Measurements from ENCODE around the gene MYO7A. TPM values are rescaled to one million over a fixed set of nuclear protein-coding genes. Genes with fewer than 3 reads are reported as not detected.

Gene MYO7A
- total RNA-seq, 1 donor, result under 0.01 TPM

- Histone ChIP-seq H3K4me1 (ENCODE audit: insufficient read depth, low read length) (no peaks in the 10 kb centered on the region), H3K4me2 (ENCODE audit: insufficient read depth, low read length) (no peak overlapping the region), H3K27ac (ENCODE audit: low read depth, low read length) (no peak overlapping the region)
Observed at GRCh38 chr11:77190331-77191075, 62.5 kb downstream of the MYO7A start.

GRCh38 chr11:77191429-77191822 is 63.4 kb downstream of the MYO7A start:
- no peaks in the 10 kb centered on the region for H4K20me1 ChIP-seq (ENCODE audit: insufficient read depth, low read length)
- H3K4me3 ChIP-seq (ENCODE audit: insufficient read depth, low read length), result peak overlapping the region; percentile 56
- no peaks in the 10 kb centered on the region for H3K79me2 ChIP-seq (ENCODE audit: insufficient read depth, low read length)
- H3K4me2 ChIP-seq (ENCODE audit: insufficient read depth, low read length), result peak overlapping the region; percentile 79
- no peaks in the 10 kb centered on the region for H3K9me3 ChIP-seq (ENCODE audit: low read depth, low read length)
- H2AFZ ChIP-seq (ENCODE audit: low read length), result peak overlapping the region; percentile 89
- H3K27me3 ChIP-seq (ENCODE audit: insufficient read depth, low read length), result no peaks in the 10 kb centered on the region
- H3K36me3 ChIP-seq (ENCODE audit: insufficient read depth, low read length), result no peaks in the 10 kb centered on the region
- no peak for DNase-seq (ENCODE audit: insufficient read length, low spot score, missing footprints)
- no peak for TF ChIP-seq CTCF (IDR thresholded peaks at IDR 0.05; ENCODE audit: extremely low read depth, low read depth, low read length)
- H3K4me1 ChIP-seq (ENCODE audit: insufficient read depth, low read length), result no peaks in the 10 kb centered on the region
- no peak overlapping the region for H3K27ac ChIP-seq (ENCODE audit: low read depth, low read length)

More at GRCh38 chr11:77190331-77191075, 62.5 kb downstream of the MYO7A start:
- no peak for TF ChIP-seq CTCF (IDR thresholded peaks at IDR 0.05; ENCODE audit: extremely low read depth, low read depth, low read length)
- Histone ChIP-seq H3K4me3 (ENCODE audit: insufficient read depth, low read length) (no peak overlapping the region), H3K9me3 (ENCODE audit: low read depth, low read length) (no peaks in the 10 kb centered on the region), H3K79me2 (ENCODE audit: insufficient read depth, low read length) (no peaks in the 10 kb centered on the region), H3K36me3 (ENCODE audit: insufficient read depth, low read length) (no peaks in the 10 kb centered on the region), H2AFZ (ENCODE audit: low read length) (no peak overlapping the region), H3K27me3 (ENCODE audit: insufficient read depth, low read length) (no peaks in the 10 kb centered on the region), H4K20me1 (ENCODE audit: insufficient read depth, low read length) (no peaks in the 10 kb centered on the region)
- DNase-seq (ENCODE audit: insufficient read length, low spot score, missing footprints), result no peak

- H3K4me2 ChIP-seq (ENCODE audit: insufficient read depth, low read length), result peak overlapping the region; percentile 79
- no peaks in the 10 kb centered on the region for H4K20me1 ChIP-seq (ENCODE audit: insufficient read depth, low read length)
- no peaks in the 10 kb centered on the region for H3K27me3 ChIP-seq (ENCODE audit: insufficient read depth, low read length)
- no peak overlapping the region for H3K27ac ChIP-seq (ENCODE audit: low read depth, low read length)
- TF ChIP-seq CTCF (IDR thresholded peaks at IDR 0.05; ENCODE audit: extremely low read depth, low read depth, low read length), result peak; percentile 76
- no peaks in the 10 kb centered on the region for H3K36me3 ChIP-seq (ENCODE audit: insufficient read depth, low read length)
- H3K9me3 ChIP-seq (ENCODE audit: low read depth, low read length), result no peaks in the 10 kb centered on the region
- no peaks in the 10 kb centered on the region for H3K79me2 ChIP-seq (ENCODE audit: insufficient read depth, low read length)
- peak overlapping the region; percentile 56 for H3K4me3 ChIP-seq (ENCODE audit: insufficient read depth, low read length)
- DNase-seq (ENCODE audit: insufficient read length, low spot score, missing footprints), result peak; percentile 94
- H3K4me1 ChIP-seq (ENCODE audit: insufficient read depth, low read length), result no peaks in the 10 kb centered on the region
- H2AFZ ChIP-seq (ENCODE audit: low read length), result peak overlapping the region; percentile 89
Observed at GRCh38 chr11:77191823-77192495, 63.9 kb downstream of the MYO7A start.

GRCh38 chr11:77193167-77193566 is 65.1 kb downstream of the MYO7A start:
- no peaks in the 10 kb centered on the region for H3K79me2 ChIP-seq (ENCODE audit: insufficient read depth, low read length)
- no peak for DNase-seq (ENCODE audit: insufficient read length, low spot score, missing footprints)
- no peak for TF ChIP-seq CTCF (IDR thresholded peaks at IDR 0.05; ENCODE audit: extremely low read depth, low read depth, low read length)
- H3K4me2 ChIP-seq (ENCODE audit: insufficient read depth, low read length), result no peak overlapping the region
- no peaks in the 10 kb centered on the region for H3K4me1 ChIP-seq (ENCODE audit: insufficient read depth, low read length)
- H3K4me3 ChIP-seq (ENCODE audit: insufficient read depth, low read length), result no peak overlapping the region
- no peaks in the 10 kb centered on the region for H3K36me3 ChIP-seq (ENCODE audit: insufficient read depth, low read length)
- no peaks in the 10 kb centered on the region for H3K27me3 ChIP-seq (ENCODE audit: insufficient read depth, low read length)
- no peaks in the 10 kb centered on the region for H3K9me3 ChIP-seq (ENCODE audit: low read depth, low read length)
- H4K20me1 ChIP-seq (ENCODE audit: insufficient read depth, low read length), result no peaks in the 10 kb centered on the region
- H2AFZ ChIP-seq (ENCODE audit: low read length), result no peak overlapping the region
- H3K27ac ChIP-seq (ENCODE audit: low read depth, low read length), result no peak overlapping the region
